Parathyroid adenoma (tissue), 2 donors: ENCODE results near the gene MTMR3.

Source experiments
- H2AFZ ChIP-seq: fragments of 300-600 bp; sonication (generic); one replicate; pipeline ENCODE4 v1.7.0; 2017; ENCODE audit warnings: antibody characterized with exemption, mild to moderate bottlenecking
- H3K27ac ChIP-seq: fragments of 300-600 bp; sonication (generic); one replicate; pipeline ENCODE4 v1.7.0; 2017
- H3K27me3 ChIP-seq: fragments of 300-600 bp; sonication (generic); one replicate; pipeline ENCODE4 v1.7.0; 2017; ENCODE audit warnings: low read length; ENCODE audit not compliant: control insufficient read depth, insufficient read depth
- H3K36me3 ChIP-seq: fragments of 300-600 bp; sonication (generic); one replicate; pipeline ENCODE4 v1.7.0; 2017; ENCODE audit warnings: low read length; ENCODE audit not compliant: control insufficient read depth, insufficient read depth
- H3K4me1 ChIP-seq: fragments of 300-600 bp; sonication (generic); one replicate; pipeline ENCODE4 v1.7.0; 2017; ENCODE audit warnings: control low read depth
- H3K4me2 ChIP-seq: fragments of 300-600 bp; sonication (generic); one replicate; pipeline ENCODE4 v1.7.0; 2017; ENCODE audit warnings: low read length
- H3K4me3 ChIP-seq: fragments of 300-600 bp; sonication (generic); one replicate; pipeline ENCODE4 v1.7.0; 2017; ENCODE audit warnings: low read depth, low read length
- H3K79me2 ChIP-seq: fragments of 300-600 bp; sonication (generic); one replicate; pipeline ENCODE4 v1.7.0; 2017; ENCODE audit warnings: control low read depth
- H3K9ac ChIP-seq: fragments of 300-600 bp; sonication (generic); one replicate; pipeline ENCODE4 v1.7.0; 2017; ENCODE audit warnings: mild to moderate bottlenecking
- H3K9me3 ChIP-seq: fragments of 300-600 bp; sonication (generic); one replicate; pipeline ENCODE4 v1.7.0; 2017; ENCODE audit warnings: low read length; ENCODE audit not compliant: control insufficient read depth
- TF ChIP-seq, protein P1 (sequence below): fragments of 300-600 bp; sonication (generic); IDR thresholded peaks from one replicate; pipeline ENCODE4 v1.7.0; 2017; ENCODE audit warnings: antibody characterized with exemption, mild to moderate bottlenecking
- donor health status: primary hyperparathyroidism.

Gene MTMR3

DNA sequence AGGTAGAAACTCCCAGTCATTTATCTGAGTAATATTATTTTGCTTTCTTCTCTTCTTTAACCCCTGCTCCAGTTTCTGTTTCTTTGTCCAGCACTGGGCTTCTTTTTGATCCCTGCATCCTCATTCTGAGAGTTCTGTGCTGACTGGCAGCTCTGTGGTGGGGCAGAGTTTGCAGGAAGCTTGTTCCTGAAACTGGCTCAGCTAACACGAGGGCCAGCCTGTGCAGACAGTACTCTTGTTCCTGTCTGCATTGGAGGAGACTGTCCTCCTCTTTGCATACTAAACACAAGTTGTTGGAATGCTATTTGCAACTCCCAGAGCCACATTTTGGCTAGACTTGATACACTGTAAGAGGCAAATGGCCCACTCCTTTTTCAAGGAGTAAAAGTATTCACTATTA, 104.2 kb downstream of the MTMR3 start:
- no peak overlapping the region for H3K9ac ChIP-seq
- H3K79me2 ChIP-seq: no peaks in the 10 kb centered on the region
- H2AFZ ChIP-seq: no peak overlapping the region
- no peaks in the 10 kb centered on the region for H3K9me3 ChIP-seq
- no peaks in the 10 kb centered on the region for H3K36me3 ChIP-seq
- H3K27me3 ChIP-seq: no peaks in the 10 kb centered on the region
- H3K4me3 ChIP-seq: no peak overlapping the region
- H3K4me1 ChIP-seq: no peaks in the 10 kb centered on the region
- H3K27ac ChIP-seq: no peak overlapping the region
- TF ChIP-seq, protein P1, sequence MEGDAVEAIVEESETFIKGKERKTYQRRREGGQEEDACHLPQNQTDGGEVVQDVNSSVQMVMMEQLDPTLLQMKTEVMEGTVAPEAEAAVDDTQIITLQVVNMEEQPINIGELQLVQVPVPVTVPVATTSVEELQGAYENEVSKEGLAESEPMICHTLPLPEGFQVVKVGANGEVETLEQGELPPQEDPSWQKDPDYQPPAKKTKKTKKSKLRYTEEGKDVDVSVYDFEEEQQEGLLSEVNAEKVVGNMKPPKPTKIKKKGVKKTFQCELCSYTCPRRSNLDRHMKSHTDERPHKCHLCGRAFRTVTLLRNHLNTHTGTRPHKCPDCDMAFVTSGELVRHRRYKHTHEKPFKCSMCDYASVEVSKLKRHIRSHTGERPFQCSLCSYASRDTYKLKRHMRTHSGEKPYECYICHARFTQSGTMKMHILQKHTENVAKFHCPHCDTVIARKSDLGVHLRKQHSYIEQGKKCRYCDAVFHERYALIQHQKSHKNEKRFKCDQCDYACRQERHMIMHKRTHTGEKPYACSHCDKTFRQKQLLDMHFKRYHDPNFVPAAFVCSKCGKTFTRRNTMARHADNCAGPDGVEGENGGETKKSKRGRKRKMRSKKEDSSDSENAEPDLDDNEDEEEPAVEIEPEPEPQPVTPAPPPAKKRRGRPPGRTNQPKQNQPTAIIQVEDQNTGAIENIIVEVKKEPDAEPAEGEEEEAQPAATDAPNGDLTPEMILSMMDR: no peak
- H3K4me2 ChIP-seq: no peak overlapping the region

DNA sequence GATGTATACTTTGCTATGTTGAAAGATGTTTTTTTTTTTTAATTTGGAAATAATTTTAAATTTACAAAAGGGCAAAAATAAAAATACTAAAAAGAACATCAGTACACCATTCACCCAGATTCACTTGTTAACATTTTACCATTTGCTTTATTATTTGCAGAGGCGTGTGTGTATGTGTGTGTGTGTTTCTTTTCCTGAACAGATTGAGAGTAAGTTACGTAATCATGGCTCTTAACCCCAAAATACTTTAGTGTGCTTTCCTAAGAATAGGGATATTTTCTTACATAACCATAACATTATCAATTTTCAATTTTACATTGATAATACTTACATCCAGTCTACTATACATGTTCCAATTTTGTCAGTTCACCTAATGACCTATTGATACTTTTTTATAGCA, 105.7 kb downstream of the MTMR3 start:
- Histone ChIP-seq H3K36me3 (no peaks in the 10 kb centered on the region), H3K27ac (no peak overlapping the region), H3K4me3 (no peak overlapping the region), H3K27me3 (no peaks in the 10 kb centered on the region), H3K9ac (no peak overlapping the region), H3K4me1 (no peaks in the 10 kb centered on the region), H3K9me3 (no peaks in the 10 kb centered on the region), H3K79me2 (no peaks in the 10 kb centered on the region), H2AFZ (no peak overlapping the region), H3K4me2 (no peak overlapping the region)
- TF ChIP-seq, protein P1: no peak

- Histone ChIP-seq H3K4me1 (no peaks in the 10 kb centered on the region), H3K36me3 (no peaks in the 10 kb centered on the region), H3K27me3 (no peaks in the 10 kb centered on the region), H3K27ac (no peak overlapping the region), H3K9me3 (no peaks in the 10 kb centered on the region), H3K4me3 (no peak overlapping the region), H3K9ac (no peak overlapping the region), H3K4me2 (no peak overlapping the region), H3K79me2 (no peaks in the 10 kb centered on the region), H2AFZ (no peak overlapping the region)
- TF ChIP-seq, protein P1: no peak
Observed at GRCh38 chr22:29989446-29989845, 106.5 kb downstream of the MTMR3 start.

- H3K4me3 ChIP-seq: no peak overlapping the region
Observed at GRCh38 chr22:29992341-29993275, 109.6 kb downstream of the MTMR3 start.

More at GRCh38 chr22:29992341-29993275, 109.6 kb downstream of the MTMR3 start:
- H3K27me3 ChIP-seq: no peaks in the 10 kb centered on the region
- no peaks in the 10 kb centered on the region for H3K9me3 ChIP-seq
- no peak overlapping the region for H3K27ac ChIP-seq
- H2AFZ ChIP-seq: no peak overlapping the region
- H3K9ac ChIP-seq: no peak overlapping the region
- no peaks in the 10 kb centered on the region for H3K36me3 ChIP-seq
- H3K4me2 ChIP-seq: no peak overlapping the region
- peaks cover 3% of the 10 kb centered on the region for H3K4me1 ChIP-seq
- H3K79me2 ChIP-seq: no peaks in the 10 kb centered on the region
- TF ChIP-seq, protein P1: no peak
